NCI-H1694 treated with DMSO at 0.1 percent for 48 hours (cell line): ENCODE results near the gene SLC29A1.
"Not testable (repeated sequence)": the region's sequence is repeated elsewhere in the genome, so short reads cannot be mapped to it uniquely, and the experiment has no call there.

Experiments used
- DNase-seq: peaks from one replicate; lab custom pipeline; 2025; lab: John Stamatoyannopoulos, UW

The SLC29A1 gene

DNA sequence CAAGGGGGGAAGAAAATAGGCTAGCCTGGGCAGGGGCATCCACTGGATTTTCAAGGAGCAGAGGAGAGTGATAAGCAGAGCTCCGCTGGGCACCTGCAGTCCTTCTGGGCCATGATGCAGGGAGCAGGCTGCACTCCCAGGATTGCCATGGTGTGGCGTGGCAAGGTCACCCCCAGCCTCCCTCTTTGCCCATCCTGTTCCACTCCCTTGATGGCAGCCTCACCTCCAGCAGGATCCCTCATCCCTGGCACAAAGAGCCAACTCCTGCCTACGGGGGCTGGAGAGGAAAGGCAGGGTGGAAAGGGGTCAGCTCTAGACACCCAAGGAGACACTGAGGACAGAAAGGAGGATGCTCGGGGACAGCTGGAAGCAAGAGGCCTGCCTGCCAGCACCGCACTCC is 29.1 kb upstream of the SLC29A1 start:
- no peak for DNase-seq

DNA sequence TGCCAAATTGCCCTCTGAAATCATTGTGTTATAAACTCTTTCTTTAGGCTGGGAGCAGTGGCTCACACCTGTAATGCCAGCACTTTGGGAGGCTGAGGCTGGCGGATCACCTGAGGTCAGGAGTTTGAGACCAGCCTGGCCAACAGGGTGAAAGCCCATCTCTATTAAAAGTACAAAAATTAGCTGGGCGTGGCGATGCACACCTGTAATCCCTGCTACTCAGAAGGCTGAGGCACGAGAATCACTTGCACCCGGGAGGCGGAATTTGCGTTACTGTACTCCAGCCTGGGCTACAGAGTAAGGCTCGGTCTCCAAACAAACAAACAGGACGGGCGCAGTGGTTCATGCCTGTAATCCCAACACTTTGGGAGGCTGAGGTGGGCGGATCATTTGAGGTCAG is 27.0 kb upstream of the SLC29A1 start:
- DNase-seq, result not testable (repeated sequence)

DNA sequence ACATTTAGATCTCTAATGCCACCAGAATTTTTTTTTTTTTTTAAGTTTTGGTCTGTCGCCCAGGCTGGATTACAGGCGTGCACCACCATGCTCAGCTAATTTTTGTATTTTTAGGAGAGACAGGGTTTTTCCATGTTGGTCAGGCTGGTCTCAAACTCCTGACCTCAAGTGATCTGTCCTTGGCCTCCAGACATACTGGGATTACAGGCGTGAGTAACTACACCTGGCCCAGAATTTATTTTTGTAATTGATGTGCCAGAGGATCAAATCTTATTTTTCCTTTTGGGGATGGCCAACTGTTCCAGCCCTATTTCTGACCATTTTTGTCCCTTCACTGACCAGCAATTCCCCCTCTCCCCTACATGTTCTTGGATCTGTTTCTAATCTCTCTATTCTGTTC is 24.7 kb upstream of the SLC29A1 start:
- no peak for DNase-seq

DNA sequence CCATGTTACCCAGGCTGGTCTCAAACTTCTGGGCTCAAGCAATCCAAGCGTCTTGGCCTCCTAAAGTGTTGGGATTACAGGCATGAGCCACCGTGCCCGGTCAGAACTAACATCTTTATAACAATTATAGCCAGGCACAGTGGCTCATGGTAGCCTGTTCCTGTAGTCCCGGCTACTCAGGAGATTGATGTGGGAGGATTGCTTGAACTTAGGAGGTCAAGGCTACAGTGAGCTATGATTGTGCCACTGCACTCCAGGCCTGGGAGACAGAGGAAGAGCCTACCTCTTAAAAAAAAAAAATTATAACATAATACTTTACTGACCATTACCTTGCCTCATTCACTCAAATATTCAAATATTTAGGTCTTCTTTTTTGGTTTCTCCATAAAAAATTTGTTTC is 23.5 kb upstream of the SLC29A1 start:
- DNase-seq, result no peak

DNA sequence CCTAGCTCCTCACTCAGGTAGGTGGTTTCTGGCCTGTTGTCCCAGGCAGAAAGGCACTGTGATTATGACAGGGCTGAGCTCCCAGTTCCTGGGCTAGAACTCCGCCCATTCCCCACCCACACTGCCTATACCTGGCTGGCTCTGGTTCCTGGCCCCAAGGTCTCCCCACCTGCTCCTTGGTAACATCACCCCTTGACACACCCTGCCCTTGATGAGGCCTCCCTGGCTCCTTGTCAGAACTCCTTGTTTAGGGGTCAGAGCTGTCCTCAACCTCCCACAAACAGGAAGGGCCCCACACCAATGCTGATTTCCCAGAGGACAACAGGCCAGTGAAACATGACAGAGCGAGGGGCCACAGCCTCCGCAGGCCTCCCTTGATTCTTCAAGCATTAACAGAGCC is 22.2 kb upstream of the SLC29A1 start:
- DNase-seq, result no peak

DNA sequence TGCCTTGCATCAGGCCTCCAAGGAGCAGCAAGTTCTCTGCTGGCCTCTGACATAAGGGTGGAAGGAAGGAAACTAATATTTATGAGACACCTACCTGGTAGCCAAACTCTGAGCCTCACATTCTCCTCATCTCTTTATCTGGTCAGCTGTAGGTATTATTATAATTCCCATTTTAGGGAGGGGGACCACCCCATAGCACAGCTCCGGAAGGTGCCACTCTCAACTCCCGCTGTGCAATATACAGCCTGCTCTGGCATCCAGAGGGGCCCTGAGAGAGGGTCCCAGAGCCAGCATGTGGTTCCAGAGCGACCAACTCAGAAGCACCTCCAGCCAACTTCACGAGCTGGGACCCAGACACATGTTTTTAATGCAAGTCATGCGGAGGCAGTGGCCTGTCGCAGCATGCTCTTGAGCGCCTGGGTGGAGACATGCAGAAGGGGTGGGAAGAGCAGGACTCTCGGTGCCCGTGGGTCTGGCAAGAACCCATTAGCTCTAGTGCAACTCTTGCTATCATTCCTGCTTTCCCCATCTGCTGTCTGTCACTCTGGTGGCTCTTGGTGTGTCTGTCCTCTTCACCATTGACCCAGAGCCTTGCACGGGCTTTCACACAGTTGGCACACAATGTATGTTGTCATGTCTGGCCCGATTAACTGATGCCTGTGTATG is 21.6 kb upstream of the SLC29A1 start:
- no peak for DNase-seq

DNA sequence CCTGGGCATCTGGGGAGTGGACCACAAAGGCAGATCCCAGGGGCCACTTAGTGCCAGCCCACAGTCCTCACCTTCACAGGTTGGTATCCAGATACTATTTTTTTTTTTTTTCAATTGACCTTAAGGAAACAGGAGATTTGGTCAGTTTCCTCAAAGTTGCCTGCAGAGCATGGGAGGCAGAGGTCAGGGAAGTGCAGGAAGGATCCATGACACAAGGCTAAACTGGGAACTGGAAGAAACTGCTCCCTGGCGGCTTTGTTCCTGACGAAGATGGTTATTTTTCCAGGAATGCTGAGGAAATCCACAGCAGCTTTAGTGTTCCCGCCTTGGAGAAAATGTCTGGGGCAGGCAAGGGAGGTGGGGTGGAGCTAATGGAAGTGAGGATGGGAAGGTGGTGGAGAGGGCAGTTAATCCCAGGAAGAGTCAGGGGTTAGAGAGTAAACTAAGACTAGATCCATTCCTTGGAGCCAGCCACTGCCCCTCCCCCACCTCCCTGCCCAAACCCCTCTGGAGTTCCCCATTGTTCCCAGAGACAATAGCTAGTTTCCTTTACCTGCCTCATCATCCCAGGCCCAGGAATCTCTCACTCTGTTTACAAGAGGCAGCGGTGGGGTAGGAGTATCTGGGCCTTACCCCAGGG is 20.9 kb upstream of the SLC29A1 start:
- no peak for DNase-seq

DNA sequence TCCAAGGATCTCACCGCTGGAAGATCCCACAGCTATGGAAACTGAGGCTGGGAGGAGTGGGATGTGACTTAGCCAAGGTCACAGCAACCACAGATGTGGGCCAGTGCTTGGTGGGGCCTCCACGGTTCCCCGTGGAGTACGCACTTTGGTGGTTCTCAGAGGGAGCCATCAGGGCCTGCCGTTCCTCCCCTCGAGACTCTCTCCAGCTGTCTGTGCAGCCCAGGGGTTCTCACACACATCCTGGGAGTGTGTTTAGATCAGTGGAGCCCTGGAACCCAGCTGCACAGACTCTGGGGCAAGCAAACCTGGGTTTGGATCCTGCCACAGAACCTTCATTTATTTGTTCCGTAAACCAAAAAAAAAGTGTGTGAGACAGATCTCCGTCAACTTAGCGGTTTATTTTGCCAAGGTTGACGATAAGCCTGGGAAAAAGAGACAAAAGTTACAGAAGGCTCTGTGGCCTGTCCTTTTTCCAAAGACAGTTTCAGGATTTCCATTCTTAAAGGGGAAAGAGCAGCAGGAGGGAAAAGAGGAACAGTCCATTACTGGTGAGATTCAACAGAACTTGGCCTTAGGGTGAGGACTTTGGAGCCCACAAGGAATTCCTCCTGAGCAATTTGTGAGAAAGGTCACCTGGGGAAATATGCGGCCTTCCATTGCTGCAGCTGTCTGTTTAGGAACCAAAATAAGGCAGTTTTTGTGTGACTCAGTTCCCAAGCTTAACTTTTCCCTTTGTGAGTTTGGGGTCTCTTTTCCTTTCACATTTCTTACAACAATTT is 20.2 kb upstream of the SLC29A1 start:
- no peak for DNase-seq

DNA sequence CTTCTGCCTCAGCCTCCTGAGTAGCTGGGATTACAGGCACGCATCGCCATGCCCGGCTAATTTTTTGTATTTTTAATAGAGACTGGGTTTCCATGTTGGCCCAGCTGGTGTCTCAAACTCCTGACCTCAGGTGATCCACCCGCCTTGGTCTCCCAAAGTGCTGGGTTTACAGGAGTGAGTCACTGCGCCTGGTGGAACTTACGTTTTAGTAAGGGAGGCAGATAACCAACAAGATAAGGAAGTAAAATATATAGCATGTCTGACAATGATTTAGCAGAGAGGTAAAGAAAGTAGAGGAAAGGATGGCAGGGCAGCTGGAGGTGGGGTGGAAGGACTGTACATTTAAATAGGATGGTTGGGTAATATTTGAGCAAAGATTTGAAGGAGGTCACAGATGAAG is 19.4 kb upstream of the SLC29A1 start:
- DNase-seq, result no peak

DNA sequence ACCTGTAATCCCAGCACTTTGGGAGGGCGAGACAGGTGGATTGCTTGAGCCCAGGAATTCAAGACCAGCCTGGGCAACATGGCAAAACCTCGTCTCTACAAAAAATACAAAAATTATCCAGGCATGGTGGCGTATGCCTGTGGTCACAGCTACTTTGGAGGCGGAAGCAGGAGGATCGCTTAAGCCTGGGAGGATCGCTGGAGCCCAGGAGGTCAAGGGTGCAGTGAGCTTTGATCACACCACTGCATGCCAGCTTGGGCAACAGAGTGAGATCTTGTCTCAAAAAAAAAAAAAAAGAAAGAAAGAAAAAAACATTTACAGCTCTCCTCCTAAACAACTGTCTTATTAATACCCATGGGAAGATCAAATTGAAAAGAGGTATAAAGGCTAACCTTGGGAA is 15.4 kb upstream of the SLC29A1 start:
- DNase-seq, result no peak

DNA sequence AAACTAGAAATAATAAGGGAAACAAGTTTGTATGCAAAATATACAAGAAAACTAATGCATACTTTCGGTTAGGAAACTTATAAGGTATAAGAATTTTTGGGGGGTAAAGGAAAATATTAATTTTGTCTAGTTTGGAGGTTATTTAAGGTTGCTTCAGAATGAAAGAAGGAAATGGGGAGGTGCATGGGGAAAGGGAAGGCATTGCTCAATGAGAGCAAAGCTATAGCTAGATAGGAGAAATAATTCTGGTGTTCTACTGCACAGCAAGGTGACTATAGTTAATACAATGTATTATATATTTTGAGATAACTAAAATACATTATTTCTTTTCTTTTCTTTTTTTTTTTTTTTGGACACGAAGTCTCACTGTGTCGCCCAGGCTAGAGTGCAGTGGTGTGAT is 12.1 kb upstream of the SLC29A1 start:
- DNase-seq, result no peak

DNA sequence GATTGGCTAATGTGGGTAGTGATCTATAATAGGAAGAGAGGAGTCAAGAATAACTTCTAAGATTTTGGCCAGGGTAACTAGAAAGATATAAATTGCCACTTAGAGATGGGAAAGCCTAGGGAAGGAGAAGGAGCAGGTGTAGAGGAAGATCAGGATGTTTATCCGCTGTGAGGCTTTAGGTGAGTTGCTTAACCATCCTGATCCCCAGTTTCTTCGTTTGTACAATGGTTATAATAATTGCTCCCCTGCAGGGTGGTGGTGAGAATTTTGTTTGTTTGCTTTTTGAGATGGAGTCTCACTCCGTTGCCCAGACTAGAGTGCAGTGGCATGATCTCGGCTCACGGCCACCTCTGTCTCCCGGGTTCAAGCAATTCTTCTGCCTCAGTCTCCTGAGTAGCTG is 9.1 kb upstream of the SLC29A1 start:
- no peak for DNase-seq

DNA sequence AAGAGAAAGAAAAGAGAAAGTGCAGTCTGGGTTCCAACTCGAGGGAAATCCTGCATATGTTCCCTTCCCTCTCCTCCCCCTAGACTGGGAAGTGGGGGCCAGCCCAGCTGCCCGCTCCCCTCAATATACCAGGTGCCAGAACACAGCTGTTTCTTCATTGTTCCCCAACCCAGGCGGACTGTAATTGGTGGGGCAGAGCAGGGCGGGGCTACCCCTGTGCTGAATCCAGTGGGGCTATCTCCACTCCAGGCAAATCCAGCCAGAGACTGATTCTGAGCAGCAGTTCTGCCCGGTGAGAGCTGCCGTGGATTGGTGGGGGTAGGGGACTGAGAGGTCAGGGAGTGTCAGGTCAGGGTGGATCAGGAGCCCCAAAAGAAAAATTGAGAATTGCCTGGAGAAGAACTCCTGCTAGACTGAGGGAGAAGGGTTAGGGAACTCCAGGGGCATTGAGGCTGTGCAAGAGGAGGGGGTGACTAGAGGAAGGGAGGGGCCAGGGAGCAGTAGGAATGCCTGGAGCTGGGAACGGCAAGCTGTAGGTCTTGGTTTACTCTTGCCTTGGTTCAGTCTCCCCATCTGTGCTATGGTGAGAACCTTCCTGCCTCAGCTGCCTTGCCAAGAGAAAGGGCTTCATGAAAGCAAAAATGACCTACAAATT is 6.6 kb upstream of the SLC29A1 start, which contains the start of gene MYMX:
Gene MYMX, plus strand, starts transcription at position 250 of the 655 bp plus-strand sequence. CDS start 546 bp downstream, outside the sequence.
- peak; percentile 14 for DNase-seq

DNA sequence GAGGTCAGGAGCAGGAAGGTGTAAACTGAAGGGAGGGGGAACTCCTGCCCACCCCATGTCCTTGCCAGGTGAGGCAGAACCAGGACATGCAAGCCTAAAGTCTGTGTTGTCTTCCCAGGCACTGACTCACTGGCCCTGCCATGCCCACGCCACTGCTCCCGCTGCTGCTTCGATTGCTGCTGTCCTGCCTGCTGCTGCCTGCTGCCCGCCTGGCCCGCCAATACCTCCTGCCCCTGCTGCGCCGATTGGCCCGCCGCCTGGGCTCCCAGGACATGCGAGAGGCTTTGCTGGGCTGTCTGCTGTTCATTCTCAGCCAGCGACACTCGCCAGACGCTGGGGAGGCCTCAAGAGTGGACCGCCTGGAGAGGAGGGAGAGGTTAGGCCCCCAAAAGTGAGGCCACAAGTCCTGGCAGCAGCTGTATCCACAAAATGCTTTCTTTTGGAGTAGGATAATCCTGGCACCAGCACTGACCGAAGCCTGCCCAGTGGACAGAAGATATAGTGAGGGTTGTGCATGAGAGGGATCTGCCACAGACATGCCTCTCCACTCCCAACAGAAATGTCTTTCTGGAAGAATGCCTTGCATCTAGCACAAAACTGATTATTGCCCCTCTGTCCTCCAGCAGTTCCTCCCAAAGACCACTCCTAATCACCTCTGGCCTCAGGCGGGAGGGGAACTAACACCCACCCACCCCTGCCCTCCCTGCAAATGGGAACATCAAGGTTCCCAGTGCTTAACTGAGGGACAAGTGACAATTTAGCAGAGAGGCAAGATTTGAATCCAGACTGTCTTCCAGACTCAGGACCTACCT is 5.9 kb upstream of the SLC29A1 start:
- no peak for DNase-seq

DNA sequence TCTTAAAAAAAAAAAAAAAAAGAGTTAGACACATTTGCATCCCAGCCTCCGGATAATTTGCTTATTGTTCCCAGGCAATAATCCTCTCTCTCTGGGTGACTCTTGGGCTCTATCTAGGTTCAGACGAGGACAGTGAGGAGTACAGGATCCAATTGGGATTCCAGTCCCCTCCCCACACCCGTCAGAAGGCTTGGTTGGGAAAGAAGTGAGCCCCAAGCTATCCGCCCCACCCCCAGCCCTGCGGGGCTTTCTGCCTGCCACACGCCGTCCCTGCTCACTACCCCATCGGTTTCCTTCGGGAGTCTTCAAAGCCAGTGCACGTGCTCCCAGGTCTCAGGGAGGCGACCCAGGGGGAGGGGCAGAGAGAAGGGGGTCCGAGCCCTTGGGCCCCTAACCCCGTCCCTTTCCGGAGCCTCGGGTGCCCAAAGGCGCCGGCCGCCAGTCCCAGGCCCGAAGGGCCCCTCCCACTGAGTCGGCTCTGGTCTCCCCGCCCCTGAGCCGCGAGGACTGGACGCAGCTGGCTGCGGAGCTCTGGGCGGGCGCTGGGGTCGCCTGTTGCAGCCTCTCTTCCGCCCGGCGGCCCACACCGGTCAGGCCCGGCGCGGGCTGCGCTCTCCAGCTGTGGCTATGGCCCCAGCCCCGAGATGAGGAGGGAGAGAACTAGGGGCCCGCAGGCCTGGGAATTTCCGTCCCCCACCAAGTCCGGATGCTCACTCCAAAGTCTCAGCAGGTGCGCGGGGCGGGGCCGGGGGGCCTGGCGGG is 4.2 kb upstream of the SLC29A1 start:
- DNase-seq, result no peak

DNA sequence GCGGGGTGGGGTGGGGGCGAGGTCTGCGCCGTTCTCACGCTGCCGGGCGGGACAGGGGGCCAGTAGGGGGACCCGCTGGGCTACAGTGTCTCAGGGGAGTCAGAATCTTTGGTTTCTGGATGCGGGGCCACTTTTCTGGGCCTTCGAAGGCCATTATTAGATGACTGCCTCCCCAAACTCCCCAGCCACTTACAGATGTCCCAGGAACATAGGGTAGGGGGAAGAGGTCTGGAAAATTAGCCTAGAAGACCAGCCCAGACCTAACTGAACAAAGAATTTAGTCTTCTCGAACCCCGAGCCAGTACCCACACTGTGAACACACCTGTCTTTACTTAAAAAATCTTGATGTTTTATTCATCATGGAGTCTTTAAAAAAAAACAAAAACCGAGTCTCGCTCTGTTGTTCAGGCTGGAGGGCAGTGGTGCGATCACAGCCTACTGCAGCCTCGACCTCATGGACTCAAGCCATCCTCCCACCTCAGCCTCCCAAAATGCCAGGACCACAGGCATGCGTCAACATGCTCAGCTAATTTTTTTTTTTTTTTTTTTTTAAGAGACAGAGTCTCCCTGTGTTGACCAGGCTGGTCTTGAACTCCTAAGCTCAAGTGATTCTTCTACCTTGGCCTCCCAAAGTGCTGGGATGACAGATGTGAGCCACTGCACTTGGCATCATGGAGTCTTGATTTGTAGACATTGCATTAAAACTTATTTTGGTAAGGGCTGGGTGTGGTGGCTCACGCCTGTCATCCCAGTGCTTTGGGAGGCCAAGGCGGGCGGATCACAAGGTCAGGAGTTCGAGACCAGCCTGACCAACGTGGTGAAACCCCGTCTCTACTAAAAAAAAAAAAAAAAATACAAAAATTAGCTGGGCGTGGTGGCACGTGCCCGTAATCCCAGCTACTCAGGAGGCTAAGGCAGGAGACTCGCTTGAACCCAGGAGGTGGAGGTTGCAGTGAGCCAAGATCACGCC is 3.3 kb upstream of the SLC29A1 start:
- DNase-seq, result no peak

DNA sequence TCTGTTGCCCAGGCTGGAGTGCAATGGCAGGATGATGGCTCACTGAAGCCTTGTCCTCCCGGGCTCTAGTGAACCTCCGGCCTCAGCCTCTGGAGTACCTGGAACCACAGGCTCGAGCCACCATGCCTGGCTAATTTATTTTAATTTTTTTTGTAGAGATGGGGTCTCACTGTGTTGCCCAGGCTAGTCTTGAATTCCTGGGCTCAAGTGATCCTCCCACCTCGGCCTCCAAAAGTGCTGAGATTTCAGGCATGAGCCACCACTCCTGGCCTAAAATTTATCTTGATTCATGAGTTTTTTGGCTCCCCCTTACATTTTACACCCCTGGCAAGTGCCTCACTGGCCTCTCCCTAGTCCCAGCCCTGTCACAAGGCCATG is 2.5 kb upstream of the SLC29A1 start:
- no peak for DNase-seq

DNA sequence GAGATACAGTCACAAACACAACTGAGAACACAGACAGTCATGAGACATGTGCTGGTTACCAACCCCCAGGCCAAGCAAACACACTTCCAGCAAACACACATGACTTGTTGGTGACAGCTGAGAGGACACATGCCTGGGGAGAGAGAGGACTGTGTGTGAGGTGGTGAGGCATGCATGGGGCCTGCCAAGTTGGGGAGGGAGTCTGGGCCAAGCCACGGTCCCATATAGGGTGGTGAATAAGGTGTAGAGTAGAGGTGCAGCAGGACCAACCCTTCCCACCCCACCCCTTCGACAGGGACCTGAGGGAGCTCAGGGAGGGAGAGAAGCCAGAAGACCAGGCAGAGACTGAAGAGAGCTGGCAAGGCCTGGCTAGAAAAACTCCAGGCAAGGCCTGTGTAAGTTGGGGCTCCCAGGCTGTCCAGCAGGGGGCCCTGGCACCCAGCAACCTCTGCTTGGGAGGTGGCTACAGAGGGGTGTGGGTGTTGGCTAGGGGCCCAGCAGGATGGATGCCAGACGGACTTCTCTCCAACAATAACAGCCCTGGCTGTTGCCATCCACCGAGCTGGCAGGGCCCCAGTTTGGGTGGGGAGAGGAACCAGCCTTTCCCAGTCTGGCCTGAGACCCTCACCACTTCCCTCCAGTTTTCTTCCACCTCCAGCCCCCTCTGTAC is 2.0 kb upstream of the SLC29A1 start:
- DNase-seq, result peak; percentile 60

DNA sequence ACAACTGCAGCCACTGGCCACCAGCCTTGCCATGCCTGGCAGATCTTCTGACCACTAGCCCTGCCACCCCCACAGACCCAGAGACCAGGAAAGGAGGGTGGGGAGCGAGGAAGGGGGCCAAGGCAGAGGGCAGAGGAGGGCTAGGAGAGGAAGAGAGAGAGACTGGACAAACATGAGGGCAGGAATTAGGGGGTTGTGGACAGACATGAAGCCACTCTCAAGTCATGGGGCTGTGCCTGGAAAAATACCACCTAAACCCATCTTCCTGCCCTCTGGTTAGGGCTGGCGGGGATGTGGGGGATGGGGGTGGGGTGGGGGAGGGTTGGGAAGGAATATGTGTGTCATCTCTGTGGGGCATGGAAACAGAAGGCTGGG is 1.4 kb upstream of the SLC29A1 start:
- DNase-seq, result no peak
